ENCODE data around the gene EVI5L. TPM values are rescaled to one million over a fixed set of nuclear protein-coding genes. Genes with fewer than 3 reads are reported as not detected.

The EVI5L gene
- total and polyA plus RNA-seq, 2 of the 4 experiments (the other 2 are of a cell fraction) = 12.7 to 14.6 TPM

DNA sequence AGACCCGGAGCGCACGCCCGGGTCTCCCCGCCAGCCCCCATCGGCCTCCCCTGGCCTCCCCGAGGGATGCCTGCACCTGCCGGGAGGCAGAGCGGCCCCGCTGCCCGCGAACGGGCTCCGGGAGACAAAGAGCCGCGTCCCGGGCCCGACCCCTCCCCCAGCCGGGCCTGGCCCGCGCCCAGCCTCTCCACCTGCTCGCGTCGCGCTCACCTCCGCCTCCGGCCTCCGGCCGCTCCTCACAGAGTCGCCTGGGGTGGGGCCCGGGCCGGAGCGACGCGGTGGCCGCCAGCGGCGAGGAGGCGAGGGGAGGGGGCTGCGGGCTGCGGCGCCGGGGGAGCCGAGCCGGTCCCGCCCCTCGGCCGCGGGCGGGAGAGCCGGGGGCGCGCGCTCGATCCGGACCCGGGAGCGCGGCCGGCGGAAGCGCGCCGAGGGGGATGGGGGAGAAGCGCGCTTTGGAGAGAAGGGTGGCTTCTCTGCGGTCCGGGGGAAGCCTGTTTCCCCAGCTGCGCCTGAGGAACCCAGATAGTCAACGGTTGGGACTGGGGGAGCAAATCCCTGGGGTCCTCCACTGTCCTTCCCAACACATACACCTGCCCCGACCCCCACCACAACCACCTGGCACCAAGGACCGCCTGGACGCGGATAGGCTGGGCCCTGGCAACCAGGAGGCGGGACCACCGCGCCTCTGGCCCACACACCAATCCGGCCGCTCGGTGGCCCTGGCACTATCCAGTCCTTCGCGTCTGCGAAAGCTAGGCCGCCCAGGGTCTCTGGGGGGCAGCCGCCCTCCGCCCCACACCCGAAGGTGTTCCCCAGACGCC, 44.3 kb downstream of the EVI5L start, which contains the start of gene PRR36:
Gene PRR36, minus strand, starts transcription at position 315 of the 821 bp plus-strand sequence. CDS start 701 bp downstream, outside the sequence.
- 0% methylated on average over 13 of the region's 88 CpGs; no CpG with 5 or more reads in 1 of the 2 experiments for WGBS, 2 experiments (ENCODE audit: extremely low coverage in 2 of 2, insufficient read length in 1 of 2)
- Histone ChIP-seq H3K27me3 (ENCODE audit: control insufficient read depth, insufficient read depth, low read length) (peaks cover 32% of the 10 kb centered on the region), H3K9me1 (ENCODE audit: insufficient read depth, low read length) (no peaks in the 10 kb centered on the region), H4K91ac (ENCODE audit: insufficient read depth, low read depth, low read length) (no peak within 1 kb of the TSS), H2AK5ac (ENCODE audit: low read depth, low read length) (no peak within 1 kb of the TSS; the same call in 1 of the 2 replicates), H3K56ac (ENCODE audit: extremely low read depth, insufficient read depth, low read length) (no peak within 1 kb of the TSS), H3K18ac (ENCODE audit: low read depth, low read length) (no peak within 1 kb of the TSS), H3K79me1 (ENCODE audit: low read depth in 1 of 2, low read length in 2 of 2) (no peaks in the 10 kb centered on the region), H2BK120ac (ENCODE audit: low read depth, low read length) (no peak within 1 kb of the TSS), H3K23ac (ENCODE audit: low read depth, low read length) (no peak within 1 kb of the TSS), H2BK5ac (ENCODE audit: low read depth, low read length, poor library complexity, severe bottlenecking) (no peak within 1 kb of the TSS), H4K5ac (ENCODE audit: low read depth, low read length) (no peak within 1 kb of the TSS), H3K4me3 (ENCODE audit: insufficient read depth, low read depth, low read length) (peak within 1 kb of the TSS; percentile 17; the same call in 1 of the 2 replicates), H2BK15ac (ENCODE audit: low read depth, low read length) (no peak within 1 kb of the TSS), H3K9me3 (ENCODE audit: control insufficient read depth, insufficient read depth, low read length) (no peaks in the 10 kb centered on the region), H3K9ac (ENCODE audit: low read depth, low read length) (no peak within 1 kb of the TSS), H3K14ac (replicated peaks; ENCODE audit: low read depth, low read length) (no peak within 1 kb of the TSS), H4K20me1 (ENCODE audit: insufficient read depth, low read length) (peaks cover 8% of the 10 kb centered on the region), H3K27ac (ENCODE audit: insufficient read depth, low read length) (no peak within 1 kb of the TSS), H3K4me1 (ENCODE audit: control insufficient read depth, insufficient read depth, low read length) (peaks cover 9% of the 10 kb centered on the region; the same call in 1 of the 2 replicates), H3K36me3 (ENCODE audit: control insufficient read depth, insufficient read depth, low read length) (no peaks in the 10 kb centered on the region), H4K8ac (ENCODE audit: low read depth in 2 of 2, low read length in 2 of 2) (no peak within 1 kb of the TSS), H2AFZ (replicated peaks; ENCODE audit: low read length, poor library complexity) (peak within 1 kb of the TSS; percentile 81), H3K4ac (ENCODE audit: low read depth, low read length) (no peak within 1 kb of the TSS), H2BK20ac (ENCODE audit: low read depth, low read length) (no peak within 1 kb of the TSS), H3K4me2 (ENCODE audit: low read depth, low read length) (peak within 1 kb of the TSS; percentile 50), H2AK9ac (replicated peaks; ENCODE audit: low read depth, low read length, poor library complexity) (peak within 1 kb of the TSS; percentile 55)
- no TSS peak for BruUV-seq (replicated peaks)
- POLR2A ChIA-PET (ENCODE audit: unreplicated experiment) = no interaction called here
- ATAC-seq (ENCODE audit: low read depth) (no peak), DNase-seq (no peak)
- in situ Hi-C loops (cut with MboI; ENCODE audit: low sequenced_read_pairs) (no loop called here), dilution Hi-C loops (cut with HindIII; ENCODE audit: low sequenced_read_pairs, unreplicated experiment) (no loop called here), intact Hi-C loops (cut with micrococcal nuclease) (no loop called here)
- CTCF ChIA-PET = no interaction called here
- TF ChIP-seq POLR2A (IDR thresholded peaks at IDR 0.05; ENCODE audit: low read depth, low read length) (no peak), RFX5 (IDR thresholded peaks at IDR 0.05; ENCODE audit: low read depth, low read length) (no peak), RCOR1 (IDR thresholded peaks at IDR 0.05; ENCODE audit: insufficient replicate concordance, low read length) (no peak), SMC3 (IDR thresholded peaks at IDR 0.05; ENCODE audit: low read depth, low read length) (no peak), CEBPB (IDR thresholded peaks at IDR 0.05; ENCODE audit: low read depth, low read length) (no peak), MAFK (IDR thresholded peaks at IDR 0.05; ENCODE audit: low read depth, low read length) (no peak), BHLHE40 (IDR thresholded peaks at IDR 0.05; ENCODE audit: low read depth, low read length) (no peak), MXI1 (IDR thresholded peaks at IDR 0.05; ENCODE audit: borderline replicate concordance, low read depth, low read length) (no peak), RAD21 (IDR thresholded peaks at IDR 0.05; ENCODE audit: low read length) (no peak), CHD1 (IDR thresholded peaks at IDR 0.05; ENCODE audit: low read depth, low read length) (no peak), NFE2L2 (IDR thresholded peaks at IDR 0.05; ENCODE audit: low read depth, low read length) (no peak), MAZ (IDR thresholded peaks at IDR 0.05; ENCODE audit: borderline replicate concordance, low read depth, low read length) (no peak; the same call in 1 of the 2 replicates)
- TF ChIP-seq, protein P1, sequence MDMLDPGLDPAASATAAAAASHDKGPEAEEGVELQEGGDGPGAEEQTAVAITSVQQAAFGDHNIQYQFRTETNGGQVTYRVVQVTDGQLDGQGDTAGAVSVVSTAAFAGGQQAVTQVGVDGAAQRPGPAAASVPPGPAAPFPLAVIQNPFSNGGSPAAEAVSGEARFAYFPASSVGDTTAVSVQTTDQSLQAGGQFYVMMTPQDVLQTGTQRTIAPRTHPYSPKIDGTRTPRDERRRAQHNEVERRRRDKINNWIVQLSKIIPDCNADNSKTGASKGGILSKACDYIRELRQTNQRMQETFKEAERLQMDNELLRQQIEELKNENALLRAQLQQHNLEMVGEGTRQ (IDR thresholded peaks at IDR 0.05; ENCODE audit: low read depth, low read length) = no peak
- TF ChIP-seq, protein P2, sequence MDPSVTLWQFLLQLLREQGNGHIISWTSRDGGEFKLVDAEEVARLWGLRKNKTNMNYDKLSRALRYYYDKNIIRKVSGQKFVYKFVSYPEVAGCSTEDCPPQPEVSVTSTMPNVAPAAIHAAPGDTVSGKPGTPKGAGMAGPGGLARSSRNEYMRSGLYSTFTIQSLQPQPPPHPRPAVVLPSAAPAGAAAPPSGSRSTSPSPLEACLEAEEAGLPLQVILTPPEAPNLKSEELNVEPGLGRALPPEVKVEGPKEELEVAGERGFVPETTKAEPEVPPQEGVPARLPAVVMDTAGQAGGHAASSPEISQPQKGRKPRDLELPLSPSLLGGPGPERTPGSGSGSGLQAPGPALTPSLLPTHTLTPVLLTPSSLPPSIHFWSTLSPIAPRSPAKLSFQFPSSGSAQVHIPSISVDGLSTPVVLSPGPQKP (IDR thresholded peaks at IDR 0.05; ENCODE audit: borderline replicate concordance, low read depth, low read length) = no peak
- TF ChIP-seq, protein P3, sequence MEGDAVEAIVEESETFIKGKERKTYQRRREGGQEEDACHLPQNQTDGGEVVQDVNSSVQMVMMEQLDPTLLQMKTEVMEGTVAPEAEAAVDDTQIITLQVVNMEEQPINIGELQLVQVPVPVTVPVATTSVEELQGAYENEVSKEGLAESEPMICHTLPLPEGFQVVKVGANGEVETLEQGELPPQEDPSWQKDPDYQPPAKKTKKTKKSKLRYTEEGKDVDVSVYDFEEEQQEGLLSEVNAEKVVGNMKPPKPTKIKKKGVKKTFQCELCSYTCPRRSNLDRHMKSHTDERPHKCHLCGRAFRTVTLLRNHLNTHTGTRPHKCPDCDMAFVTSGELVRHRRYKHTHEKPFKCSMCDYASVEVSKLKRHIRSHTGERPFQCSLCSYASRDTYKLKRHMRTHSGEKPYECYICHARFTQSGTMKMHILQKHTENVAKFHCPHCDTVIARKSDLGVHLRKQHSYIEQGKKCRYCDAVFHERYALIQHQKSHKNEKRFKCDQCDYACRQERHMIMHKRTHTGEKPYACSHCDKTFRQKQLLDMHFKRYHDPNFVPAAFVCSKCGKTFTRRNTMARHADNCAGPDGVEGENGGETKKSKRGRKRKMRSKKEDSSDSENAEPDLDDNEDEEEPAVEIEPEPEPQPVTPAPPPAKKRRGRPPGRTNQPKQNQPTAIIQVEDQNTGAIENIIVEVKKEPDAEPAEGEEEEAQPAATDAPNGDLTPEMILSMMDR (conservative IDR thresholded peaks at IDR 0.05; ENCODE audit: low read depth, low read length) = no peak
